ENCODE data around the gene LRCH3. TPM values are rescaled to one million over a fixed set of nuclear protein-coding genes. Genes with fewer than 3 reads are reported as not detected.
A peak's percentile ranks its signal among the peaks of the same experiment; 100 is the strongest.

LRCH3 gene
- total and polyA plus RNA-seq, 9 of the 15 experiments (the other 6 are each of a cell fraction or from before 2014, with no cell fraction given) = 4.6 to 75.3 (median 30.3) TPM

- TF ChIP-seq REST (IDR thresholded peaks at IDR 0.05; ENCODE audit: borderline replicate concordance) (peak; percentile 82; the same call in 1 of the 2 replicates), REST (CRISPR knock-in tag; IDR thresholded peaks at IDR 0.05; ENCODE audit: low read depth) (no peak), GMEB1 (CRISPR knock-in tag; IDR thresholded peaks at IDR 0.05) (no peak), KAT7 (CRISPR knock-in tag; IDR thresholded peaks at IDR 0.05; ENCODE audit: borderline replicate concordance) (peak; percentile 24; the same call in 1 of the 2 replicates), SP1 (CRISPR knock-in tag; IDR thresholded peaks at IDR 0.05) (peak; percentile 38; the same call in 1 of the 2 replicates), CREB5 (CRISPR knock-in tag; IDR thresholded peaks at IDR 0.05) (no peak), NCOA2 (IDR thresholded peaks at IDR 0.05; ENCODE audit: partially characterized antibody in 2 of 2) (no peak), HSF4 (CRISPR knock-in tag; IDR thresholded peaks at IDR 0.05; ENCODE audit: borderline replicate concordance) (no peak), ERF (CRISPR knock-in tag; IDR thresholded peaks at IDR 0.05) (no peak), ZFX (CRISPR knock-in tag; IDR thresholded peaks at IDR 0.05) (no peak), RAD21 (CRISPR knock-in tag; conservative IDR thresholded peaks at IDR 0.05 in 1 of 2, IDR thresholded peaks at IDR 0.05 in 1 of 2) (peak; percentile 93 to 95), DLX4 (CRISPR knock-in tag; IDR thresholded peaks at IDR 0.05) (no peak), DPF2 (IDR thresholded peaks at IDR 0.05) (peak; percentile 40), CREB1 (IDR thresholded peaks at IDR 0.05) (0 out of 2 replicates have a peak, but pooled peaks have one; percentile 28), CREB1 (CRISPR knock-in tag; IDR thresholded peaks at IDR 0.05) (peak; percentile 46; the same call in 1 of the 2 replicates), GABPB2 (CRISPR knock-in tag; conservative IDR thresholded peaks at IDR 0.05) (no peak)
Observed at GRCh38 chr3:197906023-197906849, 115.2 kb downstream of the LRCH3 start (continued).
